Panc1 (cell line): ENCODE results near the gene IFNB1. TPM values are rescaled to one million over a fixed set of nuclear protein-coding genes. Genes with fewer than 3 reads are reported as not detected.

Experiments used
- ATAC-seq: fragments of 200-7000 bp; cut with Tn5 transposase; 2 replicates; pipeline ENCODE4 v1.9.1; 2020; ENCODE audit warnings: mild to moderate bottlenecking, moderate library complexity
- BruUV-seq: library from RNA; stranded (reverse); fragments of 400-500 nt; replicated peaks from 2 replicates; lab custom pipeline; 2021; lab: Mats Ljungman, UMichigan
- CTCF ChIA-PET: fragments of 300-600 bp; sonication (Branson Sonifier 250); formaldehyde crosslinking; loops from one replicate; lab custom pipeline; 2022; ENCODE audit warnings: antibody characterized with exemption; lab: Charles Lee
- POLR2A ChIA-PET: fragments of 300-600 bp; sonication (Branson Sonifier 250); formaldehyde crosslinking; loops from one replicate; lab custom pipeline; 2022; ENCODE audit warnings: antibody characterized with exemption; lab: Charles Lee
- DNase-seq: peaks from one replicate; pipeline ENCODE4 v3.0.0-alpha.2; 2010; ENCODE audit warnings: low read depth, low spot score
- H3K27ac ChIP-seq: 2 replicates; pipeline ENCODE4 v1.5.1; 2011; ENCODE audit warnings: mild to moderate bottlenecking, low read length, inconsistent platforms
- H3K27me3 ChIP-seq: fragments of 200-500 bp; sonication (Bioruptor generic); 2 replicates; pipeline ENCODE4 v1.6.0; 2014; ENCODE audit warnings: low read length, inconsistent platforms; ENCODE audit not compliant: control insufficient read depth, insufficient read depth
- H3K36me3 ChIP-seq: fragments of 200-500 bp; sonication (Bioruptor generic); 2 replicates; pipeline ENCODE4 v1.5.1; 2014; ENCODE audit warnings: inconsistent platforms, mild to moderate bottlenecking, low read length, moderate library complexity; ENCODE audit not compliant: control insufficient read depth, insufficient read depth
- H3K4me1 ChIP-seq: 2 replicates; pipeline ENCODE4 v1.5.1; 2011; ENCODE audit warnings: inconsistent platforms, mild to moderate bottlenecking, low read length, moderate library complexity; ENCODE audit not compliant: control insufficient read depth, insufficient read depth
- H3K4me3 ChIP-seq, 2 experiments: 2 replicates each; pipeline ENCODE4 v1.5.1; 2011 to 2012; ENCODE audit warnings: low read depth in 2 of 2, low read length in 2 of 2, mild to moderate bottlenecking in 2 of 2, inconsistent platforms in 1 of 2, moderate library complexity in 1 of 2
- H3K9me3 ChIP-seq: fragments of 200-500 bp; sonication (Bioruptor generic); 2 replicates; pipeline ENCODE4 v1.5.1; 2014; ENCODE audit warnings: low read depth, mild to moderate bottlenecking, inconsistent platforms, low read length, moderate library complexity; ENCODE audit not compliant: control insufficient read depth, insufficient read depth
- CTCF ChIP-seq: fragments of 450-650 bp; IDR thresholded peaks from 2 replicates; pipeline ENCODE4 v1.5.1; 2017; ENCODE audit warnings: mild to moderate bottlenecking
- POLR2AphosphoS5 ChIP-seq: IDR thresholded peaks from 2 replicates; pipeline ENCODE4 v1.6.1; 2012; ENCODE audit warnings: mild to moderate bottlenecking, low read depth, low read length, moderate library complexity
- REST ChIP-seq, 2 experiments: IDR thresholded peaks; 2 replicates each; pipeline ENCODE4 v1.6.1; 2011 to 2012; ENCODE audit warnings: low read depth in 2 of 2, control low read depth in 1 of 2, low read length in 1 of 2, mild to moderate bottlenecking in 1 of 2, moderate library complexity in 1 of 2; ENCODE audit not compliant: insufficient read depth in 1 of 2
- SIN3A ChIP-seq: IDR thresholded peaks from 2 replicates; pipeline ENCODE4 v1.6.1; 2012; ENCODE audit warnings: low read depth, mild to moderate bottlenecking, low read length, moderate library complexity, borderline replicate concordance; ENCODE audit not compliant: insufficient read depth
- TCF7L2 ChIP-seq: IDR thresholded peaks from 2 replicates; pipeline ENCODE4 v1.6.1; 2011; ENCODE audit warnings: mild to moderate bottlenecking, low read depth, low read length, inconsistent platforms
- in situ Hi-C: cut with HindIII; loops from 2 replicates; pipeline ENCODE4 v1.10.0; 2016; ENCODE audit warnings: low sequenced_read_pairs, low pct_unique_long_range_greater_than_20kb
- intact Hi-C: fragments of 100-400 bp; cut with micrococcal nuclease; formaldehyde crosslinking; loops from one replicate; pipeline ENCODE4 v1.10.0; 2022; ENCODE audit not compliant: unreplicated experiment
- total RNA-seq: library from RNA; stranded (reverse); gene quantifications from one replicate; pipeline ENCODE4 v1.2.1, GENCODE V29; 2021; ENCODE audit not compliant: unreplicated experiment

The IFNB1 gene
- total RNA-seq, 1 experiment from 2014 or later: not detected

- intact Hi-C loops: no loop called here
- Histone ChIP-seq H3K36me3 (no peaks in the 10 kb centered on the region), H3K4me3 (no peak overlapping the region), H3K9me3 (no peaks in the 10 kb centered on the region), H3K4me1 (no peaks in the 10 kb centered on the region), H3K27ac (no peak overlapping the region), H3K27me3 (no peaks in the 10 kb centered on the region)
- DNase-seq: no peak
- in situ Hi-C loops: no loop called here
- TF ChIP-seq TCF7L2: no peak
- TF ChIP-seq SIN3A: no peak
- TF ChIP-seq POLR2AphosphoS5: no peak
- TF ChIP-seq CTCF: no peak
- TF ChIP-seq REST (IDR thresholded peaks at IDR 0.05; ENCODE audit: insufficient read depth in 1 of 2, low read depth in 2 of 2, low read length in 1 of 2): no peak
- CTCF ChIA-PET: no interaction called here
- POLR2A ChIA-PET: no interaction called here
- BruUV-seq: no TSS peak
- no peak for ATAC-seq
Measured at GRCh38 chr9:21028466-21028865, 49.3 kb downstream of the IFNB1 start.

DNA sequence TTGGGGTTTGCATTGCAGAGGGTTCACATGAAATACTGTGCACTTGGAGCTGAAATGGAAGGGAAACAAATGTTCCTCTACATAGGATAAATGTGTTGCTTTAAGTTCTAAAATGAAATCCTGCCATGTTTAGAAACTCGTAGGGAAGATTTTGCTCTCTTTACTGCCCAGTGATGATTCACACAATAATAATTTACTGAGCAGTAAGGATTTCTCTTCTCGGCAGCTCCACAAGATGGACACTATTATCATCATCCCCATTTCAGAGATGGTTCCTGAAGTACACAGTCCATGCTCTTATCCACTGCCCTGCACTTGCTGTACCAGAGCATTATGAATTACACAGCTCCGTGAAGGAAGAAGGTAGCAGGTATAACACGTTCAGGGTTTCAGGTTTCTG is 50.4 kb downstream of the IFNB1 start:
- POLR2A ChIA-PET: no interaction called here
- CTCF ChIA-PET: no interaction called here
- intact Hi-C loops: no loop called here
- no peaks in the 10 kb centered on the region for H3K27me3 ChIP-seq
- in situ Hi-C loops: no loop called here
- H3K9me3 ChIP-seq: no peaks in the 10 kb centered on the region
- no peak overlapping the region for H3K4me3 ChIP-seq
- ATAC-seq (no peak), DNase-seq (no peak)
- TF ChIP-seq REST (IDR thresholded peaks at IDR 0.05; ENCODE audit: insufficient read depth in 1 of 2, low read depth in 2 of 2, low read length in 1 of 2) (no peak), POLR2AphosphoS5 (no peak), CTCF (no peak), SIN3A (no peak)
- H3K36me3 ChIP-seq: no peaks in the 10 kb centered on the region
- H3K27ac ChIP-seq: no peak overlapping the region
- H3K4me1 ChIP-seq: no peaks in the 10 kb centered on the region
- BruUV-seq: no TSS peak

Other genes with a start within 250 kb of the IFNB1 start
- gene HACD4, start 46.3 kb downstream of the IFNB1 start, total RNA-seq: 0.13 TPM
- gene IFNW1, start 63.9 kb upstream of the IFNB1 start, total RNA-seq: not detected
- gene IFNA21, start 88.7 kb upstream of the IFNB1 start, total RNA-seq: not detected
- gene IFNA4, start 109.6 kb upstream of the IFNB1 start, total RNA-seq: not detected
- gene IFNA7, start 124.3 kb upstream of the IFNB1 start, total RNA-seq: not detected
- gene IFNA10, start 129.2 kb upstream of the IFNB1 start, total RNA-seq: not detected
- gene IFNA16, start 139.4 kb upstream of the IFNB1 start, total RNA-seq: not detected
- gene IFNA17, start 150.3 kb upstream of the IFNB1 start, total RNA-seq: not detected
- not detected for gene IFNA14, start 162.1 kb upstream of the IFNB1 start, total RNA-seq
- gene IFNA5, start 227.4 kb upstream of the IFNB1 start, total RNA-seq: not detected